Measurements from ENCODE around the gene PRDX1. TPM values are rescaled to one million over a fixed set of nuclear protein-coding genes. Genes with fewer than 3 reads are reported as not detected.

PRDX1 gene
- 100 to 1,000 TPM; 337 to 402 (median 390) TPM for polyA plus RNA-seq (ENCODE audit: insufficient read length in 4 of 4)

DNA sequence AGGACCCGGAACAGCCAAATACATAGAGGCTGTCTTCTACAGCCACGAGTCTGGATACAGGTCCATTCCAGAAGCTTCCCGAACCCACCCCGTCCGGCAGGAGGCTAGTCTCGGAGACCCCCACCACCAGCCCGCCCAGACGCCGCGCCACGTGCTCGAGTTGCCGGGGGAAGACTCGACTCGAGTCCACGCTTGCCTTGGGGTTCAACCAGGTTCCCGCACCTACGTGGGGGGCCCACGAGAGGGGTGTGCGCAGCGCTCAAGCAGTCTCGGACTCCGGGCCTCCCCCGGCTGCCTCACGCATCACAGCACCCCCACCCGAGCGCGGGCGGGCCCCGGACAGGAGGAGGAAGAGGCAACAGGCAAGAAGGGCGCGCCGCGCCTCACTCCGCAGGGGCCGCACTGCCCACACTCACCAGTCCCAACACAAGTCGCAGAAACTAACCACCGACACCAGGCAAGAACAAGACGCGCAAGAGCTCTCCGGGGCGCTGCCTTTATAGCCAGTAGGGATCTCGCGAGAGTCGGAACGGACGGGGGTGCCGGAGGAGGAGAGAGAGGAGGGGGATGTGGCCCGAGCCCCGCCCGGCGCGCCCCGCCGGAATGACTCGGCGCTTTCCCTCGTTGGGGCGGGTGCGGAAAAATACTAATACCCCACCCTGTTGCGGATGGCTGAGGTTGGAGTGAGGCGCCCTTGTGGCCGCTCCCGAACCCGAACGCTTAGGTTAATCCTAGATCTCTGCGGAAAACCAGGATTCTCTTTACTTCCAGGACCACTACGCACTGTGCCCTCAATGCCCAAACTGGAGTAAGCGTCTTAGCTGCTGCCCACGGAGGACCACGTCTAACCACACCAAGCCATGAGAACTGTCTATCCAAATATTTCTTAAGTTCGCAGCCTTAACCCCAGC, at the start of gene PRDX1:
Gene PRDX1, minus strand, starts transcription at position 472 of the 911 bp plus-strand sequence. CDS start 2,841 bp downstream, outside the sequence.
- peak; percentile 94 to 95 (median 94) for DNase-seq (ENCODE audit: low read depth in 4 of 4, low spot score in 3 of 4)

DNA sequence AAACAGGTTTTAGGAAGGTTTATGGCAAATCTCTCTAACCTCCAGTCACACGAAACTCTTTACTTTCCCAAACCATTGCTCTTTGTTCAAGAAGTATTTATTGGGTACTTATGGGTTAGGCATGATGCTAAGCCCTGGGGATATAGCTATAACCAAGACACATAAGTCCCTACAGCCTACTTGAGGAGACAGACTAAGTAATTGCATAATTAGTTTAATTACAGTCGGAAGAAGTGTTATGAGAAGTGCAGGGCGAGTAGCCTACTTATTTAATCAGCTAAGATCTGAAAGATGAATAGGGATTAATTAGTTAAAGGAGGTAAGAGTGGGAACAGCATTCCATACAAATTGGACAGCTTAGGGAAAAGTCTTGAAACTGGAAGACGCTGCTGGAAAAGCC, 48.9 kb upstream of the PRDX1 start:
- DNase-seq (ENCODE audit: low read depth in 4 of 4, low spot score in 3 of 4), result no peak

DNA sequence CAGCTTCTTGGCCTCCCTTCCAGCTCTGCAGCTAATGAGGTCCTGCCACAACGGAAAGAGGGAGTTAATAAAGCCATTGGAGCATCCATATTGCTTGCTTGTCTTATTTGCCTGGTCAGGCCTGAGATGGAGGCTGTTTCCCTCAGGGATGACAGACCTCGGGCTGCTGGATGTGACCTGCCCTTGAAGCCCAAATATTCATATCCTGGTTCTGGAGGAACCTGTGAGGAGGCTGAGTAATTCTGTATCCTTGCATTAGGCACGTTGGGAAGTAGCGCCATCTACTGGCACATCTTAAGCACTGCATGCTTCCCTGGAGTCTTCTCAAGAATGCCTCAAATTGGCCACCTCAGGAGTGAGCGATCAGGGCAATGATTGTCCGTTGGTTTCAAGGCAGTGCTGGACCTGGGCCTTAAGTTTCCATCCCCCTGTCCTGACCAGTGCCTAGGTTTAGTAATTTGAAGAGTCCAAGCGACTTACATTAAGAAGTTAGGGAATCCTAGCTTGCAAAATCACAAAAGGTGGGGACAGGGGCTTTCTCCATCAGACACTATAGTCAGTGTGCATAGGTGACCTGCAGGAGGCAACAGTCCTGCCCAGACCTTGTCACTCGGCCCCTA, 48.4 kb upstream of the PRDX1 start:
- peak; percentile 49 to 65 (median 57) for DNase-seq (ENCODE audit: low read depth in 4 of 4, low spot score in 3 of 4)

DNA sequence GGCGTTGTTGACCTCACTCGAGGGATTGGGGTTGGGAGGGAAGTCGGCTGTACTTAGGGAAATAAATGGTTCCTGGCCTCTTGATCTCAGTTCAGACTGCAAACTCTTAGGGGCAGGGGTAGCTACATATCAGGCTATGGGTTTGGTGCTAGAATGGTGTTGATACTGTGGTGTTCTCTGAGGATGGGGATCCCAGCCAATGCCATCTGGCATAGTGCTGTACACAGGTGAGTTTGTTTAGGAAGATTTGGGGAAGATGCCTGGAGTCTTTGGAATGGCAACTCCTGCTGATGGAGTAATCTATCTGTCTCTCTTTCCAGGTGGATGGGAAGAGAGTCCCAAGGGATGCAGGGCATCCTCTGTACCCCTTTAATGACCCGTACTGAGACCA, 47.9 kb upstream of the PRDX1 start:
- DNase-seq (ENCODE audit: low read depth in 4 of 4, low spot score in 3 of 4), result no peak

DNA sequence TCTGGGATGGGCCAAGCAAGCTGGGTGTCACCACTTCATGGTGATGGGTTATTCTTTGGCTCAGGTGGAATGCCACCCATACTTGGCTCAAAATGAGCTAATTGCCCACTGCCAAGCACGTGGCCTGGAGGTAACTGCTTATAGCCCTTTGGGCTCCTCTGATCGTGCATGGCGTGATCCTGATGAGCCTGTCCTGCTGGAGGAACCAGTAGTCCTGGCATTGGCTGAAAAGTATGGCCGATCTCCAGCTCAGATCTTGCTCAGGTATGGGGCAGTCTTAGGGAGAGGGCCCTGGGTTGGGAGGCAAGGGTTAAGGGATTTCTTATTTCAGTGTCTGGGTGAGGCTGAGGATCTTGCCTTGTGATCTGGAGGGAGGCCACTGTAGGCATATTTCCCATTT, 46.7 kb upstream of the PRDX1 start:
- no peak for DNase-seq (ENCODE audit: low read depth in 4 of 4, low spot score in 3 of 4)

DNA sequence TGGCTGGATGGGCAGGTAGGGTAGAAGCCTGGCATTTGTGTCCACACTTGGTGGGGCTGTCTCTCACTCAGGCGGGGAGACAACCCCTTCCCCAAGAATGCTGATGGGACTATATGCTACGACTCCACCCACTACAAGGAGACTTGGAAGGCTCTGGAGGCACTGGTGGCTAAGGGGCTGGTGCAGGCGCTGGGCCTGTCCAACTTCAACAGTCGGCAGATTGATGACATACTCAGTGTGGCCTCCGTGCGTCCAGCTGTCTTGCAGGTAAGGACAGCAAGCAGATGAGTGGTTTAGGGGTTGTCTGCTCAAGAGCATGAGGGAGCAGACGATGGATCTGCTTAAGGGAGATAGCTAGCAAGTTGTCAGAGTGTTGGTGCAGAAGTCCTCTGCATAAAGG, 46.2 kb upstream of the PRDX1 start:
- no peak for DNase-seq (ENCODE audit: low read depth in 4 of 4, low spot score in 3 of 4)

DNA sequence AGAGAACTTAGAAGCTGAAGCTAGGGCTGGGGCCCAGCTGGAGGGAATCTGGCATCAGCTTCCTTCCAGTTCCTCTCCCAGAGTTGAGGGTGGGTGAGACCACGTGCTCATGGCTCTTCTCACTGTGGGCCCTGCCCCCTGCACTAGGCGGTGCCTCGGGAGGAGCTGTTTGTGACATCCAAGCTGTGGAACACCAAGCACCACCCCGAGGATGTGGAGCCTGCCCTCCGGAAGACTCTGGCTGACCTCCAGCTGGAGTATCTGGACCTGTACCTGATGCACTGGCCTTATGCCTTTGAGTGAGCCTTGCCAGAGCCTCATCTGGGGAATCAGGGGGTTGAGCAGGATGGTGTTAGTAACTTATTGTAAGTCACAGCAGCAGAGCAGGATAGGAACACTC, 45.0 kb upstream of the PRDX1 start:
- DNase-seq (ENCODE audit: low read depth in 4 of 4, low spot score in 3 of 4), result no peak

DNA sequence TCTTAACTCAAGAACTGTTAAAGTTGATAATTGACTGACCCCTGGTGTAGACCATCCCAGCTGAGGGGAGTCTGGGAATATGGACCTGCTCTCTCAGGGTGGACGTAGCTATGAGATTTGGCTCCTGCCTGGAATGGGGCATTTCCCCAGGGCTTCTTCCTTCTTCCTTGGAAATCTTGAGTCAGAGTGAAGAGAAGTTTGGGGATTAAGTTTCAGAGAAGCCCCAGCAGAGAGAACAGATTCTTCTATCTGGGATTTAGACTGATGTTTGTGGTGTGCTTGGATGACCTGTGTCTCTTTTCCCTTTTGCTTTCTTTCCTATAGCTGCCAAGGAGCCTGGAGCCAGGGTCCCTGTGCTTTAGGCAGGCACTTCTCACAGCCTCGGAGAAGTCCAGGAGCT, 42.2 kb upstream of the PRDX1 start:
- no peak for DNase-seq (ENCODE audit: low read depth in 4 of 4, low spot score in 3 of 4)

DNA sequence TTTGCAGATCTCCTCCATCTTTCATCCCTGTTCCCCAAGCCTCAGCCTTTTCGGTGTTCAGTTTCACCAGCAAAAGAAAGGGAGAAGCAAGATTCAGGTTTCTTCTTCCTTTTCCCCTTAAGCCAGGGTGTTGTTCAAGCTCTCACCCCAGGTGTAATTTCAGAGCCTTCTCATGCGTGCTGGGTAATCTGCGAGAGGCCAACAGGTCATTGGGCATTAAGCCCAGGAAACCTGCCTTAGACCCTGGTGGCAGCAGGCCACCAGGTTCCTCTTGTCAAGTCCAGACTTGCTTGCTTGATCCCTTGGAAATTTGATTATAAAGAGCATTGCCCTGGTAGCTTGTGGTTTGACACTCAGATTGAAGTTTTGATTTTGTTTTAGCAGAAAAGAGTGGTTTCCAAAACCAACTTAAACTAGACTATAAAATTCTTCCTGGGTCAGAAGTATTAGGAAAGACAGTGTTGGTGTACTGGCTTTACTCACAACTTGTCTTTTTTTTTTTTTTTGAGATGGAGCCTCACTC, 35.8 kb upstream of the PRDX1 start:
- no peak for DNase-seq (ENCODE audit: low read depth in 4 of 4, low spot score in 3 of 4)

DNA sequence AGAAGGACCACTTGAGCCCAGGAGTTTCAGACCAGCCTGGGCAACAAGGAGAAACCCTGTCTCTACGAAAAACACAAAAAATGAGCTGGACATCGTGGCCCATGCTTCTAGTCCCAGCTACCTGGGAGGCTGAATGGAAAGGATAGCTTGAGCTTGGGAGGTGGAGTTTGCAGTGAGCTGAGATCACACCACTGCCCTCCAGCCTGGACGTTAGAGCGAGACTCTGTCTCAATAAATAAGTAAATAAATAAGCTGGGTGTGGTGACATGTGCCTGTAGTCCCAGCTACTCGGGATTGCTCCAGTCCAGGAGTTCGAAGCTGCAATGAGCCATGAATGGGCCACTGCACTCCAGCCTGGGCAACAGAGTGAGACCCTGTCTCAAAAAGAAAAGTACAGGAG, 32.5 kb upstream of the PRDX1 start:
- no peak for DNase-seq (ENCODE audit: low read depth in 4 of 4, low spot score in 3 of 4)

DNA sequence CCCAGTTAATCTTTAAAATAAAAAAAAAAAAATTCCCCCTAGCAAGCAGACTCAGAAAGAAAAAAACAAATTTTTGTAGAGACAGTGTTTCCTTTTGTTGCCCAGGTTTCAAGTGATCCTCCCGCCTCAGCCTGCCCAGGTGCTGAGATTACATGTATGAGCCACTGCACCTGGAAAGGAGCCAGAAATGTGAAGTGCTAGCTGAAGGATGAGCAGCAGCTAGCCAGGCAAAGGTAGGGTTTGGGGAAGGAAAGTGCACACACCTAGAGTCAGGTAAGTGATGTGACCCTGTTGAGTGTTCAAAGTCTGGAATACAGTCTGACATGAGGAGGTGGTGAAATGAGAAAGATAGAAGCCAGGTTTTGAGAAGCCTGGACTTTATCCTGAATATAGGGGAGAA, 30.6 kb upstream of the PRDX1 start:
- no peak for DNase-seq (ENCODE audit: low read depth in 4 of 4, low spot score in 3 of 4)

DNA sequence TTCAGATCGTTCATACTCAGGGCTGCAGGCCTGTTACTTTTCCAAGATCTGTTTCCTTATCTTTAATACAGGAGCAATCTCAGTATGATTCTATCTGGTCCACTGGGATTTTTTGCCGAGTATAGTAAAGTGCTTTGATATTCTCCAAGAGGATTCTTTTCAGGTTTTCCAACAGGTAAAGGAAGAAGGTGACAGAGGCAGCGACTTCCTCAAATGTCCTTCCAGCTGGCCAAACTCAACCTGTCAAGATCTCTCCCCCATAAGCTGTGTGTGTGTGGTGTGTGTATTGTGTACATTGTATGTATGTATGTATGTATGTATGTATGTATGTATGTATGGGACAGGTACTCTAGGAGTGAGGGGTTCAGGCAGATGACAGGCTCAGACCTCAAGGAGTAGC, 30.0 kb upstream of the PRDX1 start:
- DNase-seq (ENCODE audit: low read depth in 4 of 4, low spot score in 3 of 4), result no peak

DNA sequence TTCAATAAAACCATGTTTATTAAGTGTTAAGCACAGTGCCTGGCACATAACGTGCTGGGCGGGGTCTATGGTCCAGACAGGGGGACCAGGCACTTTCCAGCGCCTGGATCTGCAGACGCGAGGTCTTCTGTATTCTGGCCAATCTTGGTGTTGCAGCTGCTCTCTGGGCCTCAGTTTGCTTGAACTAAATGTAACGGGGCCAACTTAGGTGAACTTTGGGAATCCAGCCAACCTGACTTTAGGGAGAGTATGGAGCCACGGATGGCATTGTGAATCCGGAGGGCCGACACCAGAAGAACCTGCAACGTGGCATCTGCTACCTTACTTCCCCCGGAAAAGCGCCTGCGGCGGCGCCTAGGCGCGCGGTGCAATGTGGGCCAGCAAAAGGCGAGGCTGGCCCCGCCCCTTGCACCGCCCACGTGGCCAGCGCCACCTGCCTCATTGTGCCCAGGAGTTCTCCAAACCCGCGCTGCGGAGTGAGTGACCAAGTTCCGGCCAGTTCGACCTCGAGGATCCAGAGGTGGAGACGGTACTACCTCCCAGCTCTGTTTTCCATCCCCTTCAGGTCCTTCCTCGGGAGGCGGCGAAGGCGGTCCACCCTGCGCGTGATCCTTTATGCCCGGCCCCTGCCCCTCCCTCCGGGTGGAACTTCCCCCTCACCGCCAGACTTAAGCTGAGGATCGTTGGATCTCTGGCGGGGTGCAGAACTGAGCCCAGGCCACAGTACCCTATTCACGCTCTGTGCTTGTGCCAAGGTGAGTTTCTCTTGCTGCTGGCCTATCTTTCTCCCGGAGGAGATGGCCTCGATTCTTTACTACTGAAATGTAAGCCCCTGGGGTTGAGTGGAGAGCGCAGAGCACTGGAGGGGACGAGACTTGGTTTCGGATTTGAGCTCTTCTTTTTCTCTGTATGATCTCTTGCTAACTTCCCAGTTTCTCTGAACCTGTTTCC, 29.0 kb upstream of the PRDX1 start, which contains the start of gene AKR1A1:
Gene AKR1A1, plus strand, starts transcription at position 426 of the 951 bp plus-strand sequence. CDS start 10,969 bp downstream, outside the sequence.
- peak; percentile 85 to 87 (median 86) for DNase-seq (ENCODE audit: low read depth in 4 of 4, low spot score in 3 of 4)

DNA sequence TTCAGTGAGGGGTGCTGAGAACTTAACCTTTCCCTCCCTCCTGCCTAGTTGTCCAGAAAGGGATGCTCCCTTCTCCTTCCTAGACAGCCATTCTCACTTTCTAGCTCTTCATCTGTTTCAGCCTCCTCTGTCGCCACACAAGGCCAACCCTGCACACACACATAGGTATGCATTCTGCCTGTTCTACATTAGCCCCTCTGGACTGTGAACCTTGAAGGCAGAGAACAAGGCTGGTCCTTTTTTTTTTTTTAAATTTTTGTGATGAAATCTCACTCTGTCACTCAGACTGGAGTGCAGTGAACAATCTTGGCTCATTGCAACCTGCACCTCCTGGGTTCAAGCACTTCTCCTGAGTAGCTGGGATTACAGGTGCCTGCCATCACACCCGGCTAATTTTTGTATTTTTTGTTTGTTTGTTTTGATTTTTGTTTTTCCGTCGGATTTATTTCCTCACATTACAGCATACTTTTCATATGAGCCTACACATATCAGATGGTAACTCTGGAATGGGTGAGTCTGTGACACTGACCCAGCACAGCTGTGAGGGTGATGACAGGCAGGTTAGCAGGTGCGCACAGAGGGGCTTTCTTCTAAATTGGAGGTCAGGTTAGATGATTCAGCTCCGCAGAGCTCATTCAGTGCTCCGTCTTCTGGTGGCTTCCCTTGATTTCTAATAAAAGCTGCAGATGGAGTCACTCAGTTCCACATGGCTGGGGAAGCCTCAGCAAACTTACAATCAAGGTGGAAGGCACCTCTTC, 24.0 kb upstream of the PRDX1 start:
- DNase-seq (ENCODE audit: low read depth in 4 of 4, low spot score in 3 of 4), result no peak

DNA sequence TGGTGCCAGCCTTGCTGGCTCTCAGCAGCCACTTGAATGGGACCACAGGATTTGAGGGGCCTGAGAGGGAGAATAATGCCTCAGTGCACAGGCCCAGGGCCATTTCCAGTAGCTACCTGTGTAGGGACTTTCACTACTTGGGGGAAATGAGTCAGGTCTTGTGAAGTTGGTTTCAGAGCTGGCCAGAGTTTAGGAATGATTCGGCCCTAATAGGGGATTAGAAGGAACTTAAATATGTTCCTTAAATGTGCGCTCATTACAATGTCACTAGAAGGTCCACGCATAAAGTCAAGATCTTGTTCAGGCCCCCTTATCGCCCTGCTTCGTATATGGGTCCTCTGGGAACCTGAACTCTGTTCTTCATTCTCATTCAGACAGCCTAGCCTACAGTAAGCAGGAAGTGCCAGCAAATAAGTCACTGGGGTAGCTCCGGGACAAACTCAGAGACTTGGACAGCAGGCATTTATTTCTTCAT, 23.4 kb upstream of the PRDX1 start:
- DNase-seq (ENCODE audit: low read depth in 4 of 4, low spot score in 3 of 4), result no peak

DNA sequence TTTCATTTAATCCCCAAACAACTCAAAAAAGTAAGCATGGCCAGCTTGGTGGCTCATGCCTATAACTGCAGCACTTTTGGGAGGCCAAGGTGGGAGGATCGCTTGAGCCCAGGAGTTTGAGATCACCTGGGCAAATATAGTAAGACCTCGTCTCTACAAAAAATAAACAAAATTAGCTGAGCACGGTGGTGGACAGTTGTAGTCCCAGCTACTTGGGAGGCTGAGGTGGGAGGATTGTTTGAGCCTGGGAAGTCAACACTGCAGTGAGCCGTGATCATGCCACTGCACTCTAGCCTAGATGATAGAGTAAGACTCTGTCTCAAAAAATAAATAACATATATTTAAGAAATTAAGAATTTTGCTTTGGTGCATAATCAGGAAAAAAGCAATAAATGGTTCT, 22.8 kb upstream of the PRDX1 start:
- no peak for DNase-seq (ENCODE audit: low read depth in 4 of 4, low spot score in 3 of 4)

DNA sequence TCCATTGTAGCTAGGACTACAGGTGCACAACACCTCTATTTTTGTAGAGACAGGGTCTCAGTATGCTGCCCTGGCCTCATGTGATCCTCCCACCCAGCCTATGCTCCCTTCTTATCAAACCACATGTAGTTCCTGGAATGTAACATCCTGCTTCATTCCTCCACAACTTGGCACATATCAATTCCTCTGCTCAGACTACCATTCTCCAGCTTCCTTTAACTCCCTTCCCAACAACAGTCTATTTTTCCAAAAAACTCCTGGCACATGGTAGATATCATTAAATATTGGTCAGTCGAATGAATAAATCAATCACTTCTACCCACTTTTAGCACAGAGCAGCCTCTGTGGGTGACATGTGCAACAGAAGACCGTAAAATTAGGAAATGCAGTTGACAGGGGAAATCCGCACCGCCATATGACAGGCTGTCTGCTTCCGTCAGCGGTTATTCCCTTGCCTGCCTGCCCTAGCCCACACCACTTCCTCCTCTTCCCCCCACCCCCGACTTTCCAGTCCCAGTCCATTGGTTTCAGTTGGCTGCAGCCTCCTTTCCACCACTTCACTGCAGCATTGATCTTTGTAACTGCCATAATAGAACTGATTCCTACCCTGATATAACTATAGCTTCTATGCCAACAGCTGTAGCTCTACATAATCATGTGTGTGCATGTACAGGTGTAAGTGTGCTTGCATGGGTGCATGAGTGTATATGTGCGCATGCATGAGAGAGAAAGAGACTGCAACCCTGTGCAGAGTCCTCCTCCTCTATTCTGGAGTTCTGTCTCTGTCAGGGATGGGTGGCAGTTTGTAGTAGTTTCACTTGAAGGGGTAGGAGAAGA, 22.1 kb upstream of the PRDX1 start:
- no peak for DNase-seq (ENCODE audit: low read depth in 4 of 4, low spot score in 3 of 4)

DNA sequence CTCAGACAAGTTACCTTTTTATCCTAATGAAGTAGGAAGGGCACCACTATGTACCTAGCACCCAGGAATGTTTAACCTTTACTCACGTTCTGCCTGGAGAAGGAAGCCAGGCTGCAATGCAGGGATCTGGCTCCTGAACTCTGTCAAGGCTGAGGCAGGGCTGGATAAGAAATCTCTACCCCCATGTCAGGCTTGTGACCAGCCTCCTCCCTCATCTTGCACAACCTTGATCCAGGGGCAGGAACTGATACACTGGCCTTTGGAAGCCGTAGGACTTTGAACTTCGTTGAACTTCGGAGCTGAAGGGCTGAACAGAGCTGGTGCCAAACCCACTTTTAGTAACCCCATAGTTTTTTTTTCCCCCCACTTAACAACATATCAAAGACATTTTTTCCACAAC, 20.9 kb upstream of the PRDX1 start:
- no peak for DNase-seq (ENCODE audit: low read depth in 4 of 4, low spot score in 3 of 4)

DNA sequence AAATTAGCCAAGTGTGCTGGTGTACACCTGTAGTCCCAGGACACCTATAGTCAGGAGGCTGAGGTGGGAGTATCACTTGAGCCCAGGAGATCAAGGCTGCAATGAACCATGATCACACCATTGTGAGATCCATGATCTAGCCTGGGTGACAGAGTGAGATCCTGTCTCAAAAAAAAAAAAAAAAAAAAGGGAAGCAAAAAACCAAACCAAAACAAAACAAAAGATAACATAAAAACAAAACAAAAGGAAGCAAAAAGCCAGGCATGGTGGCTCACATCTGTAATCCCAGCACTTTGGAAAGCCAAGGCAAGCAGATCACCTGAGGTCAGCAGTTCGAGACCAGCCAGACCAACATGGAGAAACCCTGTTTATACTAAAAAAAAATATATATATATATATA, 19.5 kb upstream of the PRDX1 start:
- no peak for DNase-seq (ENCODE audit: low read depth in 4 of 4, low spot score in 3 of 4)
